Keratinocyte (primary cell): ENCODE data around the gene PPOX.

Experiments
- EZH2 ChIP-seq: IDR thresholded peaks from one replicate; pipeline ENCODE4 v1.6.1; 2012; ENCODE audit warnings: inconsistent platforms, mild to moderate bottlenecking, low read length, moderate library complexity
- TF ChIP-seq, protein P1 (sequence below), 3 experiments: IDR thresholded peaks in 1 of 3; conservative IDR thresholded peaks in 1 of 3; optimal IDR thresholded peaks in 1 of 3; 2 replicates in 2 of 3; 3 replicates in 1 of 3; pipeline versions ENCODE3 to v1.5.1; 2011; ENCODE audit warnings: low read length in 3 of 3, mild to moderate bottlenecking in 3 of 3, moderate library complexity in 2 of 3, control low read depth in 1 of 3, inconsistent platforms in 1 of 3; ENCODE audit not compliant: insufficient read depth in 2 of 3; ENCODE audit errors: extremely low read depth in 1 of 3

DNA sequence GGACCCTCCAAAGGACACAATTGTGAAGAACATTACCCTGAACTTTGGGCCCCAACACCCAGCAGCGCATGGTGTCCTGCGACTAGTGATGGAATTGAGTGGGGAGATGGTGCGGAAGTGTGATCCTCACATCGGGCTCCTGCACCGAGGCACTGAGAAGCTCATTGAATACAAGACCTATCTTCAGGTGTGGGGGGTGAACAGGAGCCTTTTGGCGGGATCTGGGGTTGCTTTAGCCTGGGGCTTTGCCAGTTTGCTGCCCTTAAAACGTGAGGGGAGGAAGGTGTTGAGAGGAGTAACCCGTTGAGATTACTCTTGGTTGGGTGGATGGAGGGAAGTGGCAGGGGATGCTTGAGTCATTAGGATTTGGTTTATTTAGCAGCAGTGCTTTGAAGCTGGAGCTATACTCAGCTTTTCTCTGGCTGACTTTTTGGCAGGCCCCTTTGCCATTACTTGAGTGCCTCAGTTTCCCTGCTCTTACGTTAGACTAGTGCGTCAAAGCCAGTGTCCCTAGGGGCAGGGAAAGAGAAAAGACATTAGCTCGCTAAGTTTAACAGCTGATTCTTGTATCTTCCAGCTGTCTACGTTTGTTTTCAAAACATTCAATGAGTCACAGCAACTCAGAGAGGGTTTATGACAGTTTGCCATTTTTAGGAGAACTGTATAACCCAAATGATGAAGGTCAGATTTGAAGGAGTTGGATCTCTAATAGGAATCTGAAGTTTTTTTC, 40.4 kb downstream of the PPOX start:
- TF ChIP-seq, protein P1, sequence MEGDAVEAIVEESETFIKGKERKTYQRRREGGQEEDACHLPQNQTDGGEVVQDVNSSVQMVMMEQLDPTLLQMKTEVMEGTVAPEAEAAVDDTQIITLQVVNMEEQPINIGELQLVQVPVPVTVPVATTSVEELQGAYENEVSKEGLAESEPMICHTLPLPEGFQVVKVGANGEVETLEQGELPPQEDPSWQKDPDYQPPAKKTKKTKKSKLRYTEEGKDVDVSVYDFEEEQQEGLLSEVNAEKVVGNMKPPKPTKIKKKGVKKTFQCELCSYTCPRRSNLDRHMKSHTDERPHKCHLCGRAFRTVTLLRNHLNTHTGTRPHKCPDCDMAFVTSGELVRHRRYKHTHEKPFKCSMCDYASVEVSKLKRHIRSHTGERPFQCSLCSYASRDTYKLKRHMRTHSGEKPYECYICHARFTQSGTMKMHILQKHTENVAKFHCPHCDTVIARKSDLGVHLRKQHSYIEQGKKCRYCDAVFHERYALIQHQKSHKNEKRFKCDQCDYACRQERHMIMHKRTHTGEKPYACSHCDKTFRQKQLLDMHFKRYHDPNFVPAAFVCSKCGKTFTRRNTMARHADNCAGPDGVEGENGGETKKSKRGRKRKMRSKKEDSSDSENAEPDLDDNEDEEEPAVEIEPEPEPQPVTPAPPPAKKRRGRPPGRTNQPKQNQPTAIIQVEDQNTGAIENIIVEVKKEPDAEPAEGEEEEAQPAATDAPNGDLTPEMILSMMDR (optimal IDR thresholded peaks at IDR 0.05 in 1 of 3, IDR thresholded peaks at IDR 0.05 in 1 of 3, conservative IDR thresholded peaks at IDR 0.05 in 1 of 3; ENCODE audit: extremely low read depth in 1 of 3, insufficient read depth in 2 of 3, low read length in 3 of 3) = no peak
- no peak for TF ChIP-seq EZH2
